BE2C (cell line): Measurements from ENCODE around the gene KDM5B.

Experiments used
- DNase-seq: peaks from one replicate; pipeline ENCODE4 v3.0.0-alpha.2; 2020
- H3K27me3 ChIP-seq: fragments of 250-450 bp; sonication (Bioruptor Pico); 2 replicates; pipeline ENCODE4 v1.5.1; 2020; ENCODE audit warnings: mild to moderate bottlenecking
- H3K36me3 ChIP-seq: fragments of 250-450 bp; sonication (Bioruptor Pico); 2 replicates; pipeline ENCODE4 v1.5.1; 2020; ENCODE audit warnings: mild to moderate bottlenecking
- H3K4me1 ChIP-seq: fragments of 250-450 bp; sonication (Bioruptor Pico); 2 replicates; pipeline ENCODE4 v1.5.1; 2020
- H3K4me3 ChIP-seq: 2 replicates; pipeline ENCODE4 v1.5.1; 2011; ENCODE audit warnings: low read depth, low read length
- H3K9me3 ChIP-seq: fragments of 250-450 bp; sonication (Bioruptor Pico); 2 replicates; pipeline ENCODE4 v1.5.1; 2020
- TF ChIP-seq, protein P1 (sequence below): IDR thresholded peaks from 2 replicates; pipeline ENCODE4 v1.5.1; 2012; ENCODE audit warnings: mild to moderate bottlenecking, low read depth, low read length

KDM5B gene

DNA sequence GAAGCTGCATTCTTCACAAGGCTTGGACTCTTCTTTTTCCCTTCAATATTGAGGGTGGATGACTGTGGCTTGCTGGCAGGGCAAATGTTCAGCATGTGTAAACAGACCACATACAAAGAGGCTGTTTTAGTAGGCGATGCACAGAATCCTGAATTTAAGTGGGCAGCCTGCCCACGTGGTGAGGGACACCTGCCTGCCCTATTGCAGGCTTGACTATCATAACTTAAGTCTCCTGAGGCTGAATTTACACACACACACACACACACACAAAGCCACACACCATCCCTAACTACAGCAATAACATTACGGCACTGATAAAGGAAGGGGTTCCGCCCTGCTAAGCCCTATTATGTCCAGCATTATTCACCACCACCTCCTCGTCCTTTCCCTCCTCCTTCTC is 113.9 kb downstream of the KDM5B start:
- H3K4me1 ChIP-seq: no peaks in the 10 kb centered on the region
- TF ChIP-seq, protein P1, sequence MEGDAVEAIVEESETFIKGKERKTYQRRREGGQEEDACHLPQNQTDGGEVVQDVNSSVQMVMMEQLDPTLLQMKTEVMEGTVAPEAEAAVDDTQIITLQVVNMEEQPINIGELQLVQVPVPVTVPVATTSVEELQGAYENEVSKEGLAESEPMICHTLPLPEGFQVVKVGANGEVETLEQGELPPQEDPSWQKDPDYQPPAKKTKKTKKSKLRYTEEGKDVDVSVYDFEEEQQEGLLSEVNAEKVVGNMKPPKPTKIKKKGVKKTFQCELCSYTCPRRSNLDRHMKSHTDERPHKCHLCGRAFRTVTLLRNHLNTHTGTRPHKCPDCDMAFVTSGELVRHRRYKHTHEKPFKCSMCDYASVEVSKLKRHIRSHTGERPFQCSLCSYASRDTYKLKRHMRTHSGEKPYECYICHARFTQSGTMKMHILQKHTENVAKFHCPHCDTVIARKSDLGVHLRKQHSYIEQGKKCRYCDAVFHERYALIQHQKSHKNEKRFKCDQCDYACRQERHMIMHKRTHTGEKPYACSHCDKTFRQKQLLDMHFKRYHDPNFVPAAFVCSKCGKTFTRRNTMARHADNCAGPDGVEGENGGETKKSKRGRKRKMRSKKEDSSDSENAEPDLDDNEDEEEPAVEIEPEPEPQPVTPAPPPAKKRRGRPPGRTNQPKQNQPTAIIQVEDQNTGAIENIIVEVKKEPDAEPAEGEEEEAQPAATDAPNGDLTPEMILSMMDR: no peak
- H3K27me3 ChIP-seq: no peaks in the 10 kb centered on the region
- DNase-seq: no peak
- H3K36me3 ChIP-seq: no peaks in the 10 kb centered on the region
- no peaks in the 10 kb centered on the region for H3K9me3 ChIP-seq
- H3K4me3 ChIP-seq: no peak overlapping the region

DNA sequence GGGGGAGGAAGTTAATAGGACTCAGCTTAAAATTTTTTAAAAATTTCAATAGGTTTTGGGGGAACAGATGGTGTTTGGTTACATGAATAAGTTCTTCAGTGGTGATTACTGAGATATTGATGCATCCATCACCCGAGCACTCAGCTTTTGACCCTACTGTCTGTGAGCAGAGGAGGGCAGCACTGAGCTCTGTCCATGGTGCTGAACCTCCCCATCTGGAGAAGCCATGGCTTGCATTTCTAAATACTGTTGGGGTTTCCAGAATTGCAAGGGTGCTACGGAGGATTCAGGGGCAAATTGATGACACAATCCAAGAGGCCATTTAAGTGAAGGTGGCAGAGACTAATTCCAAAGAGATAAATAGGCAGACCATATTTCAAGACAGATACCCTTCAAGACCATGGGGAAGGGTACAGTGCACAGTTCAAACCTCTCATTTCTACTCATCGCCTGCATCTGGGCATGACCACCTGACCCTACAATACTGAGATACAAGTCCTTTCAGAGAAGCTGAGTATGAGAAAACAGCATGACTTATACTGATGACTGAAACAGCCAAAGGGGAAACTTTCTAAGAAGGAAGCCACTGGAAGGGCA is 115.2 kb downstream of the KDM5B start:
- H3K36me3 ChIP-seq: no peaks in the 10 kb centered on the region
- no peak overlapping the region for H3K4me3 ChIP-seq
- TF ChIP-seq, protein P1: peak; percentile 75
- no peaks in the 10 kb centered on the region for H3K9me3 ChIP-seq
- H3K27me3 ChIP-seq: no peaks in the 10 kb centered on the region
- DNase-seq: peak; percentile 69
- no peaks in the 10 kb centered on the region for H3K4me1 ChIP-seq

DNA sequence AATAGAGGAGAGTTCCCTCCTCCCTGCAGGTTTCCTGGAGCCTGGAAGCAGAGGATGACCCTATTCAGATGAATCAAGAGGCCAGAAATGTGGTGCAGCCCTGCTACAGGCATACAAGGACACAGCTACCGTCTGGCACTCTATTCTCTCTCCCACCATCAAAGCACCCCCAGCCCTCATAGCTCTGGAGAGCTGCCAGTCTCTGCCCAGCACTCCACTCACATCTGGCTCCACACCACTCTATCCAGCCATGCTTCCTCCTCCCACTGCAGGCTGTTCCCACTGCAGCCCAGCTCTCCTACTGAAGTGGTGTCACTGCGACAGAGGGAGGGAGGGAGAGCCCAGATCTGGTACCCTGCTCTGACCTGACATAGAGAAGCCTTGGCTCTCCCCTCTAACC is 116.4 kb downstream of the KDM5B start:
- DNase-seq: peak; percentile 61

DNA sequence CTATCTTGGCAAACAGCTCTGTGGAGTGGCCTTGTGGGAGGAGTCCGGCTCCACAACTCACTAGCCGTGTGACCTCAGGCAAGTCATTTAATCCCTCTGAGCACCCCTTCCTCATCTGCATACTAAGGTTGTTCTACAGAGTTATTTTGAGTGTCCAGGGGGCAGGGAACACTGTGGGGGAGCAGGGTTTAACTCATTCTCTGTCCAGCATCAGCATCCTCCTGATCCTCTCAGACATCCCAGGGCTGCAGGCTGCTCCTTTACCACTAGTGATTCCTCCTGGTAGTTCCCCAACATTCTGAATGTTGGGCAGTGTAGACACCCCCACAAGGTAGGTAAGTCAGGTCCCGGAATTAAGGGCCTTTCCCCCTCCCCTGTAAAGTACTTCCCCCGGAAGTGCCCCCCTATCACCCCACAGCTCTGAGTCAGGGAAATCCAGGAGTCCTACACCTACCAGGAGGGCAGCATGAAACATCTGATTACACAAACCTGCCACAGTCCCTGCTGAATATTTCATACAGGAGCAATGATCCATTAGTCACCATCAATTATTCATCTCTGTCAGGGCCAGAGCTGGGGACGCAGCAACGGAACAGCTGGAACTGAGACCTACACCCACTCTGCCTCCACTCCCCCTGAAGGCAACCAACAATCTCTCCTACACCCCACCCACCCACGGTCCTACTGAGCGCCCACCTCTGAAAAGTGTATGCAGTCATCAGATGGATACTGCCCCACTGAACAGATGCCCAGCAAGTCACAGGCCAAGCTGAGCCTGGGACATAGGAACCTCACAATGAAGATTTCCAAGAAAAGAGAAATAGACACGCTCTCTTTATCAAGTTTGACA is 118.5 kb downstream of the KDM5B start:
- H3K27me3 ChIP-seq: no peaks in the 10 kb centered on the region
- TF ChIP-seq, protein P1: no peak
- no peak overlapping the region for H3K4me3 ChIP-seq
- no peak for DNase-seq
- H3K4me1 ChIP-seq: no peaks in the 10 kb centered on the region
- H3K36me3 ChIP-seq: no peaks in the 10 kb centered on the region
- H3K9me3 ChIP-seq: no peaks in the 10 kb centered on the region

More for the DNA sequence above, 116.4 kb downstream of the KDM5B start:
- H3K27me3 ChIP-seq: no peaks in the 10 kb centered on the region
- no peaks in the 10 kb centered on the region for H3K4me1 ChIP-seq
- TF ChIP-seq, protein P1: no peak
- H3K9me3 ChIP-seq: no peaks in the 10 kb centered on the region
- H3K4me3 ChIP-seq: no peak overlapping the region
- no peaks in the 10 kb centered on the region for H3K36me3 ChIP-seq

DNA sequence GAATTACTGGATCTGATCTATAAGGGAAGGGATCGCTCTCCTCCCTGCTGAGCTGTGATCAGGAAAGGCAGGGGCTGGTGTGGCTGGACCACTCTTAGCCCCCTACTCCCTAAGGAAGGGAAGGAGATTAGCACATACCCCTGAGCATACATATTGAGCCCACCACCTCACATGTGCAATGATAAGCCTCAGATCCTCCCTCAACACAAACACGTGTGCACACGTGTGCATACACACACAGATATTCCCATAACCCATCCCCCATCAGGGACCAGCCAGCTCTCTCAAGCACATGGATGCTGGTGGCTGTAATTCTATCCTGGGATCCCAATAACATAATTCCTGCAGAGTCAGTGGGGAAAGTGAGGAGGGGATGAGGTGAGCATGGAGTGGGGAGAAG is 119.1 kb downstream of the KDM5B start:
- H3K4me1 ChIP-seq: no peaks in the 10 kb centered on the region
- no peaks in the 10 kb centered on the region for H3K9me3 ChIP-seq
- no peaks in the 10 kb centered on the region for H3K27me3 ChIP-seq
- TF ChIP-seq, protein P1: no peak
- H3K4me3 ChIP-seq: no peak overlapping the region
- H3K36me3 ChIP-seq: no peaks in the 10 kb centered on the region
- DNase-seq: no peak

DNA sequence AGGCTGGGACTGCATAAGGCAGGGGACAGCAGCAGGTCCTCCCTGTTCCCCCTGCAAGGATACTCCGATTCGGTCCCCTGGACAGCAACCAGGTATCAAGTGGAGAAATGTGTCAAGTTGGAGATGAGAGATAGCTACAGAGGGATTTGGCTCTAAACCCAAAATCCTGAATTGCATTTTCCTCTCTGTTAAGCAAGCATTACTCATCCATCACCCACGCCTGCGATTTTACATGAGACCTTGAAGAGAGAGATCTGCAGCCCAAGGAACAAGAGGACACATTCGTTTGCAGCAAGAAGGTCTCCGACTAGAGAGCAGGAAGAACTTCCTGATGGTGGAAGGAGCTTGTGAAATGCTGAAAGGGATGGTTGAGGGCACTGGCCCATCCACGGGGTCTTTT is 119.8 kb downstream of the KDM5B start:
- no peaks in the 10 kb centered on the region for H3K27me3 ChIP-seq
- TF ChIP-seq, protein P1: no peak

More for the DNA sequence above, 119.8 kb downstream of the KDM5B start:
- Histone ChIP-seq H3K4me3 (no peak overlapping the region), H3K9me3 (no peaks in the 10 kb centered on the region), H3K4me1 (no peaks in the 10 kb centered on the region), H3K36me3 (no peaks in the 10 kb centered on the region)
- DNase-seq: no peak
